DMS53 treated with DMSO at 0.1 percent for 48 hours (cell line): ENCODE results near the gene METTL24.
"Not testable (repeated sequence)": the region's sequence is repeated elsewhere in the genome, so short reads cannot be mapped to it uniquely, and the experiment has no call there.

Experiments
- DNase-seq: peaks from one replicate; lab custom pipeline; 2025; ENCODE audit not compliant: unreplicated experiment; lab: John Stamatoyannopoulos, UW

Gene METTL24

DNA sequence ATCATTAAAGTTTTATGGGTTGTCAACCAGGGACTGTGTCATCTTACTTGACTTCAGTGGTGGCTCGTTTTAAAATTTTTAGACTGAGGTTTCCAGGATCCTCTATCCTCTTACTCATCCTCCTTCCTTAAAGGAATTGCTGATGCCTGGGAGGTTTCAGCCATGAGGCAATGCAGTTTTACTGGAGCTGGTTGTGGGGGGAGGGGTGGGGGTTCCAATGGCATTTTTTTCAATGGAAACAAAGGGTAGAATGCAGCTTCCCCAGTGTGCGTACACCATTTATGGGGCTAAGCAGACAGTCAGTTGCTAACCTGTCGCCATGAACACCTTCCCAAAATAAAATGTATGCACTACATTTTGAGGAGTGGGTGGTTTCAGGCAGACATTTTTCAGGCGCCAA lies 88.0 kb downstream of the METTL24 start:
- no peak for DNase-seq

DNA sequence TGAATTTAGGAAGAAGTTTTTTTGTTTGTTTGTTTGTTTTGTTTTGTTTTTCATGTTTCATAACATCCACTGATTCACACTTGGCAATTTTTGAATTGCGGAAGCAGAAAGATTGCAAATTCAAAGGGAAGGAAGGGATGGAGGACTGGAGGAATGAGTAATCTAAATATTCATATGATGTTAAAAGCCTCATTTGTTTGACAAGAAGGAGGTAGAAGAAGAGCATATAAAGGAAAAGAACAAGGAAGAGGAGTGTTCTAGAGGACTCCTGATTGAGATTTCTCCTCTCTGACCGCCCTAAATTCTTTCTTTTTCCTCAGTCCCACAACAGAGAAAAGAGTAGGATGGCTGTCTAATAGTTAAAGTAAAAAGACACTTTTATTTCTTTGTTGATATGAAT lies 88.5 kb downstream of the METTL24 start:
- DNase-seq, result no peak

DNA sequence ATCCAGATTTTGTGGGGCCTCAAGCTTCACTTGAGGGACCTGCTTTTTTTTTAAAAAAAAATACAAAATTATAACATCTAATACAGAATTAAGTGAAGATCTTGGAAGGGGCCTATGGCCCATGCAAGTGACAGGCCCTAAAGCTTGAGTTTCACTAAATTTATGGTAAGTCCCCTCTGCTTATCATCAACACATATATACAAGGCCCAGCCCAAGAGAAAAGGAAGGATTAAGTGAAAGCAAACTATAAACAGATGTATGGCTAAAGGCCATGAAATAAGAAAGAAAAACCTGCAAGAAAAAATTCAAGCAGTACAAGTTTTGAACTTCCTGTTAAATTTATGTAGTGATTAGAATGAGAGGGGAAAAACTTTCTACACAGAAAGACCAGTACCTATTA lies 91.2 kb downstream of the METTL24 start:
- no peak for DNase-seq

DNA sequence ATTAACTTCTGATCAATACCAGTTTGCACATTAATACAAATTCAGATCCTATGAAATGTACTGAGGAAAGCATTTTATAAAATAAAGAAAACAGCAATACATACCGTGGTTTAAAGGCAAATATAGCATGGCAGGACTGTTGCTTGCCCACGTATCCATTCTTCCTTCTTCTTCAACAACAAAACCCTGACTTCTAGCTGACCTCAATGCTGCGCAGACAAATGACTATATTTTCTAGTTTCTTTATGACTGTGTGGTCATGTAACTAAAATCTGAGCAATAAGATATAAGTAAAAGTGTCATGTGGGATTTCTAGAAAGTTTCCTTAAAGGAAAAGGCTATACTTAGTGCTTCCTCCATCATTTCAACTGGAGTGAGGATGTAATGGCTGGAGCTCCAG lies 92.9 kb downstream of the METTL24 start:
- no peak for DNase-seq

DNA sequence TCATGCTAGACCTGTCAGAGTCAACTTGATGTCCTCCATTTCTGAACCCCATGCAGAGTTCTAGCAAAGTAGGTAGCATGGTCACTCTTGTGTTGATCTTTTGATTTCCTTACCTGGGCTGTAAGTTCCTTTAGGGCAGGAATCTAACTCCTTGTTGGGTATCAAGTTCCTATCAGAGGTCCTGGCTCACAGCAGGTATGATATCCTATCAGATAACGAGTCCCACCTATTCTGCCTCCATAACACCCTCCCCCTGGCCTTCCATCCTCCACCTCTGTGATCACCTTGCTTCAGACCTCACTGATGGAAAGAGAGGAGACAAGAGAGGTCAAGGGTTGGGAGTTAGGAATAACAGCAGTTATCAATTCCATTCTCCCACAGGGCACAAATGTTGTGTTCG lies 101.8 kb downstream of the METTL24 start:
- no peak for DNase-seq

DNA sequence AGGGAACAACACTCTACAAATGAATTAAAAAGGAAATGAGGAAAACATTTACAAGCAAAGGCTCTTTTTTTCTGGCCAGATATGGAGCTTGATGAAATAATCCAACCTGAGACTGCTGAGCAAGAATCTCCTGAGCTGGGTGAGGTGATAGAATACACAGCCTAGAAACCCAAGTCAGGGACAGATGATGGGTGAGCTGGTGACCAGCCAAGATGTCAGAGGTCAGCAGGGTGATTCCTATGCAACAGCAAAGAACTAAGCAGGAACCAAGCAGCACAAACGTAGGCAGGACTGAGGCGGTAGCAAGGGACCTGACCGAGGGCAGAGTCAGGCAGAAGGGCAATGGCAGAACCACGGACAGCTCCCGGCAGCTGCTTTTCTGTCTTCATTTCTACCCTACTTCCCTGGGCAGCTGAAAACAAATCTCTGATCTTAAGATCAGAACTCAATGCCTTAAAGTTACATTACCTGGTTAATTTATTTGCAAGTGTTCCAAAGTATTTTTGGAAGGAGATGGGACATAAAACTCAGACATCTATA lies 102.9 kb downstream of the METTL24 start:
- DNase-seq, result no peak

DNA sequence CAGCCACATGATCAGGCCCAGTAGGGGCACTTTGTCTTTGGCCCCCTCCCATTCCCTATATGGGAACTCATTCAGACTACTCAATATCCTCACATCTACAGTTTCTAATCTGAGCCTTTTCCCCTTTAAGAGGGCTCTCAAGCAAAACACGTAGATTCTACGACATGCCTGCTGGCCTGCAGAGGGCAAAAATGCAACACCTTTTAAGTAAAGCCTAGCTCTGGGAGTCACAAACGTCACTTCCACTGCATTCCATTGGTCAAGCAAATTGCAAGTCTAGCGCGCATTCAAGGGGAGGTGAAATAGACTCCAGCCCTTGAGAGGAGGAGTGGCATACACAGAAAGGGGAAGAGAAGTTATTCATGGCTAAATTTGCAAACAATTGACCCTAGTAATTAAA lies 107.3 kb downstream of the METTL24 start:
- DNase-seq, result no peak

DNA sequence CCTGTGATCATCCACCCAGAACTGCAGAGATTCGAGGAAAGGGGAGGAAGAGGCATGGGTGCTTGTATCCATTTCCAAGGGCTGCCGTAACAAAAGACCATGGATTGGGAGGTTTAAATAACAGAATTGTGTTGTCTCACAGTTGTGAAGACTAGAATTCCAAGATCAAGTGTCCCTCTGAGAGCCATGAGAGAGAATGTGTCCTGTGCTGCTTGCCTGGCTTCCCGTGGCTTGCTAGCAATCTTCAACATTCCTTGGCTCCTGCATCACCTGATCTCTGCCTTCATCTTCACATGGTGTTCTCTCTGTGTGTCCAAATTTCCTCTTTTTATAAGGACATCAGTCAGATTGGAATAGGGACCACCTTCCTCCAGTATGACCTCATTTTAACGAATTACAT lies 108.1 kb downstream of the METTL24 start:
- DNase-seq, result no peak

DNA sequence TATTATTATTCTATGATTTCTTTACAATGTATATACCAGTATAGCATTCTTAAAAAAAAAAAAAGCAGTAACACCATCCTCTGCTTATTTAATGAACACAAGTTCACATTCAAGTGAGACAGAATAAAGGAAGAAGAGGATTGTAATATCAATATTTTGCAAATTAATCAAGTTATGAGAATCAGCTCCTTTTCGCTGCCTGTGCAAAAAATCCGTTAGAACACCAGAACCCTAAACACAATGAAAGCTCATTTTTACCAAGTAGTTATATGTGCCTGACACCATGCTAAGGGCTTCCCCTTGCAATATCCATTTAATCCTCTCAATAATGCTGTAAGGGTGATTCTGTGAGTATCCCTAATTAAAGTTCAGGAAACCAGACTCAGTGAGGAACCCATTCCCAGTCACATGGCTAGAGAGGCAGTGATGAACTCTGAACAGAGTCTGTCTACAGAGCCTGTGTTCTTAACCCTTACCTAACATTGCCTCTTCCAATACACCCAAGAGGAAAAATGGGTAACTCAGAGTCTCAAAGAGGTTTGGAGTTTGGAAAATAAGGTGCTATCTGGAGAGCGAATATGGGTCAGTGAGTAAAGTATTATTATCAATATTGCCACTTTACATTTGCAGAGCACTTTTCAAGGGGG lies 111.1 kb downstream of the METTL24 start:
- DNase-seq, result no peak

DNA sequence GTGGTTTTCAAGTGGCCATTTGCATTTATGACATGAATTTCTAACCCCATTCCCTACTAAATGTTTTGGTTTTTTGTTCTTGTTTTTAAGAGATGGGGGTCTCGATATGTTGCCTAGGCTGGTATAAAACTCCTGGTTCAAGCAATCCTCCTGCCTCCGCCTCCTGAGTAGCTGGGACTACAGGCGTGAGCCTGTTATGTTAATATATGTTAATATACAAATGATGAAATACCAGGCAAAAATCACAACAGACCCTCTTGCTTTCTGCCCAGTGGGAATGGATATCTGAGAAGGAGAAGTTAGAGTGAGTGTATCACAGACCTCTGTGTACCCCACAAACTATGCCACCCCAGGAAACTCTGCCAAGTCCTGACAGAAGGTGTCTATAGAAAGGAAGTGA lies 111.8 kb downstream of the METTL24 start:
- no peak for DNase-seq

DNA sequence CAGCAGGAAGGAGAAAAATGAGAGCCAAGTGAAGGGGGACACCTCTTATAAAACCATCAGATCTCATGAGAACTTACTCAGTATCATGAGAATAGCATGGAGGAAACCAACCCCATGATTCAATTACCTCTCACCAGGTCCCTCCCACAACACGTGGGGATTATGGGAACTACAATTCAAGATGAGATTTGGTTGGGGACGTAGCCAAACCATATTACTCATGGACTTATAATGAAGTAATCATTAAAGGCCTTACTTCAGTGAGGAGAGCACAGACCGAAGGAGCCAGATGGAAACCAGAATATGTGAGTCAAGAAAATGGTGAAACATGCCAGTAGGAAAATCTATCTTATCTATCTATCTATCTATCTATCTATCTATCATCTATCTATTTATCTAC lies 113.5 kb downstream of the METTL24 start:
- not testable (repeated sequence) for DNase-seq

DNA sequence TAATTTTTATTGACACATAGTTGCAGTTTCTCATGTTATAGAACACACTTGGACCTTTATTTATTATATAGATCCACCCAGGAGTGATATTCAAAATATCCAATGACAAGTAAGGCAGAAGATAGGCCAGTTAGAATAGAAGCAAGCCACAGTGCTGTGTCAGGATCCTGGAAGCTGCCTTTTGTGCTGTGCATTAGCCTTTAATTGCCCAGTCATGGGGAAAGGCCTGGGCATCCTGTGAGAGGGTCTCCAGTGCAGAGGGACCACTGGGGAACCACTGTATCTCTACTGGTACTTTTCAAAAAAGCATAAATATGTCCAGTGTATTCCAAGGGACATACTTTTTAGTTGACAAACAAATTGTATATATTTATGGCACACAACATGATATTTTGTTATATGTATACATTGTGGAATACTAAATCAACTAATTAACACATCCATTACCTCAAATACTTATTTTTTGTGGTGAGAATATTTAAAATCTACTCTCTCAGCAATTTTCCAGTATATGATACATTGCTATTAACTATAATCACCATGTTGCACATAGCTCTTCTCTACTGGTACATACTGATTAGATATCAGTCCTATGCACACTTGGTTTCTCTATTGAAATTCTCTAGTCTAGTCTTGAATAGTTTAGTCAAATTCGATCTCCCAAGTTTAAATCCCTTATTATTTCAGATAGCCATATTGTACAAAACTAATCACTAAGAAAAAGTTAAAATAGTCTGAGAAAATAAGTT lies 118.4 kb downstream of the METTL24 start:
- no peak for DNase-seq

DNA sequence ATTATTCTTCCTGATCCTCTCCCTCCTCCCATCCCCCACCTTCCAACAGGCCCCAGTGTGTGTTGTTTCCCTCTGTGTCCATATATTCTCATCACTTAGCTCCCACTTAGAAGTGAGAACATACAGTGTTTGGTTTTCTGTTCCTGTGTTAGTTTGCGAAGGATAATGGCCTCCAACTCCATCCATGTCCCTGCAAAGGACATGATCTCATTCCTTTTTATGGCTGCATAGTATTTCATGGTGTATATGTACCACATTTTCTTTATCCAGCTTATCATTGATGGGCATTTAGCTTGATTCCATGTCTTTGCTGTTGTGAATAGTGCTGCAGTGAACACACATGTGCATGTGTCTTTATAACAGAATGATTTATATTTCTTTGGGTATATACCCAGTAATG lies 122.1 kb downstream of the METTL24 start:
- not testable (repeated sequence) for DNase-seq

DNA sequence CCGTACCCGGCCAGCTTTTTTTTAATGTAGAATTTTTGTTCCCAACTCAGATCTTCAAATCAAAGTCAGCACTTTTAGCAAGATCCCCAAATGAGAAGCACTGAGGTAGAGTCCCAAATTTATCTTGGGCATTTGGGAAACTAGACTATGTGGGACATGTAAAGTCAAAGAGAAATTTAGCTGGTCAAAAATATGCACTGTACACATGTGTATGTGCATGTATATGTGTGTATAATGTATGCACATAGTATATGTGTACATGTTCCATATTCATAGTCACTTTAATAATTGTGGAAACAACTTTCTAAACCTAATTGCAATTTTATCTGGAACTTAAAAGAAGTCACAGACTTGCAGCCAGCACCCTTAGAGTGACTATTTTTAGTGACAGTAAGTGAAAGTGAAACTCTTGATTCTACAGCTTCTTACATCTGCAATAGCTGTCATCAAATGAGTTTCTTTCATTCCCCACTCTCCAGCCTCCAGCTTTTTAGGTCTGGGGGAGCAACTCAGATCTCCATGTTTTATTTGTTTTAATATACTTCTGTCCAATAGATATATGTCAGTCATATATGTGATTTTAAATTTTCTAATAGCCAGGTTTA lies 124.3 kb downstream of the METTL24 start:
- no peak for DNase-seq

DNA sequence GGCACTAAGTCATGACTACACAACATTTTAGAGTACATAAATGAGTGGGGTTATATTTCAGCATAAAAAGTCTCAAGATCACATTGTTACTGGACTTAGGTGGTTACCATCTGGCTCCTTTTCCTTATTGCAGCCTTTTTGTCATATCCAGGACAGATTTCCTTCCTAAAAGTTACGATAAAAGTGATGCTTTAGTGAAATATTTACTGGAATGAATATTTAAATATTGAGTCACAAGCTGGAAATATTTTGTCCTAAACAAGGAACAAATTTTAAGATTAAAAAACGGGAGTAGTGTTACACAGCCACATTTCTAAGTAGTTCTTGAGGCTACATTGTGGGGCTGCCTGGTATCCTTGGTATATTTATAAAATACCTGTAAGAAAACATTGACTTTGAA lies 125.7 kb downstream of the METTL24 start:
- DNase-seq, result no peak

DNA sequence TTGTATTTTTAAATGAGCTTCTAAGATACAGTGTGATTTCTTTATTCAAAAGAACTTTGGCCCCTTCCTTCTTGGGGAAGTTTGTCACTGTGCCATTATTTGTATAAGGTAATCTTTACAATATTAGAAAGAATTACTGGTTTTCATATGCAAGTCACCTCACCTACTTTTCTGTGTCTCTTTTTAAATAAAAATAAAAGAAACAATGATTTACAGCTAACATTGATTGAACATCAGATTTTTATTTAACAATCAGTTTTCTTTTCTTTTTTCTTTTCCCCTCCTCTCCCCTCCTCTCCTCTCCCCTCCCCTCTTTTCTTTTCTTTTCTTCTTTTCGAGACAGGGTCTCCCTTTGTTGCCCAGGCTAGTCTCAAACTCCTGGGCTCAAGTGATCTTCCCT lies 131.9 kb downstream of the METTL24 start:
- no peak for DNase-seq

DNA sequence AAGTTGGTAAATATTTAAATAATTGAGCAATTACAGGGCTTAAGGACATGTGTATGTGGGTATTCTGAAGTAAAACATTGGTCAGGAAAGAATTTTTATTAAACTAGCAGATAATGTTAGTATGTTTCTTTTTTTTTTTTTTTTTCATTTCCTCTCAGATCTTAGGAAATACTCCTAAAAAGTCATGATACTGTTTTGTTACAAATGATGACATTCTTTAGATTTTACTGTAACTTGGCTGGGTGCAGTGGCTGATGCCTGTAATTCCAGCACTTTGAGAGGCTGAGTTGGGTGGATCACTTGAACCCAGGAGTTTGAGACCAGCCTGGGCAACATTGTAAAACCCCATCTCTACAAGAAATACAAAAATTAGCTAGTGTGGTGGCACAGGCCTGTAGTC lies 136.4 kb downstream of the METTL24 start:
- DNase-seq, result no peak

DNA sequence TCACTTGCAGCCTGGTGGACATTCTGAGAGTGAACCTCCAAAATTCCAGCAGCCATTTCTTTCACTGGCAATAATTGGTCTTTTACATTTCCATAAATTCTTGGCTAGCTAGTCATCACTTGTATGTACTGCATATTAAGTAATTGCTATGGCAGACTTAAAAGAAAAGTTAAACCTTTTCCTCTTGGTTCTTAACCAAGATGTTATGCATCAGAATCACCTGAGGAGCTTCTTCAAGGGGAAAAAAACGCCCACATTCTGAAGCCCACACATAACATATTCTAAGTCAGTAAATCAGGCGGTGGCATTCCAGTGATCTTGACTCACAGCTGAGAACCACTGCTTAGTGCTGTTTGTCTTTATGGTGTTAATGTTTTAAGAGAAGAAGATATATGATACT lies 140.9 kb downstream of the METTL24 start:
- DNase-seq, result no peak

DNA sequence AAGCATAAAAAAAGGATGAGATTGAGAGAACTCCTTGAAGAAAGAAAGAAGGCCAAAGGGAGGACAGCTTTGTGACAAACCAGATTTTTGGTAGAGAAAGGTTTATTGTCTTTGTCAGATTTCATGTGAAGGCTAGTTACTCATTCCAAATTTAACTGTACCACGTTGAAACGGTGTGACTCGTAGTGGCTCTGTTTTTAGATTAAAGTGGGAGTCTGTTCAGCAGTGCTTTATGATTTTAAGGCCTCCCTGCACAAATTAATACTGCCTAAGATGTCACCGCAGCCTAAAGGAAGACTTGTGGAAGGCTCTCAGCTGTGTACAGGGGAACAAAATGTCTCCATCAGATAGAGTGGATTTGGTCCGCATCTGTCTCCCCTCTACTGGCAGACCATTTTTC lies 142.0 kb downstream of the METTL24 start:
- no peak for DNase-seq

DNA sequence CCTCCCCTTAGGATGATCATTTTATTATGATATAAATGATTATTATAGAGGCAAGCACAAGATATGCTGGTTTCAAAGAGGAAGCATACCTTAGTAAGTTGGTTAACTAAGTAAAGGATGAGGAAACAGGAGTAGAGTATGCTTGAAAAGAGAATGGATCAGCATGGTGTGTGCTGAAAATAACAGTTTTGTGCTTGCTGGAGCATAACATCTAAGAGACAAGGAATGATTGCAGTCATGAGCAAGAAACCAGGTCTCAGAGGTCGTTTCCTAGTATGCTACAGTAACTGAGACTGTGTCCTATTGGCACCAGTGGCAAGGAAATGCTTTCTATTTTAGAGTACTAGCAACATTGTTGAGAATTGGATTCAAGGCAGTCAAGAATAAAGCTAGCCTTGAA lies 143.8 kb downstream of the METTL24 start:
- no peak for DNase-seq

DNA sequence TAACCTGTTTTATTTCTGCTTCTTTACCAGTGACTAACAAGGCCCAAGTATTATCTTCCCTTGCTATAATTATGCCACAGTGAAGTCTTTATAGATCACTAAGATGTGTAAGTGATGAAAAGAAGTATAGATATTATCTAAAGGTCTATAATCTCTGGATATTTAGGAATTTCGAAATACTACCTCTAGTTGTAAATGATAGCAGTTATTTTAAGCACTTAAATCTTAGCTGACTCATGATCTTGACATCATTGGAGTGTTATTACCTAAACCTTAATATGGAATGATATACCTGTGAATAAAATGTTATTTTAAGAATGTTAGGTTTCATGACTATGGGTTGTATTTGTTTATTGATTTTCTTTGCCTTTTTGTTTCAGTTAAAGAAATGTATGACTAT lies 146.4 kb downstream of the METTL24 start:
- no peak for DNase-seq

DNA sequence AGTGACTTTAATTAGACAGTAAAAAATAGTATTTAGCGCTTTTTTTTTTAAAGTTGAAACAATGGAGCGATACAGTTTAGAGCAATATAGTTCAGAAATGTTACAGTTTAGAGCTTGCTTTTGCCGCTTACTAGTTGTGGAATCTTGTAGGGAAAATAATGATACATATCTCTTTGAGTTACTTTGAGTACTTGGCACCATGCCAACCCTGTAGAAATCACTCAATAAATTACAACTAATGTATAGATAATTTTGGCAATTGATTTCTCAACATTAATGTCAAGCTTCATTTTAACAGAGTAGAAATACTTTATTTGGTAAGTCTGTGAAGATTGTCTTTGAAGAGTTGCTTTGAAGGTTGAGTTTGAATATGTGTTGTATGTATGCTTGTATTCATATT lies 150.5 kb downstream of the METTL24 start:
- DNase-seq, result no peak
